GM21526 (cell line): Measurements from ENCODE around the gene TWF2.

Experiments used
- ATAC-seq: cut with Tn5 transposase; IDR thresholded peaks from one replicate; pipeline ENCODE4 v1.9.1; 2021; ENCODE audit warnings: moderate library complexity; ENCODE audit not compliant: unreplicated experiment, low FRiP score

TWF2 gene

GRCh38 chr3:52225452-52226228 lies 13.3 kb downstream of the TWF2 start, which contains the start of gene TLR9:
Gene TLR9, minus strand, starts transcription at chr3:52225645. Its CDS starts 116 bp downstream, at chr3:52225529.
- ATAC-seq, result peak; percentile 75

DNA sequence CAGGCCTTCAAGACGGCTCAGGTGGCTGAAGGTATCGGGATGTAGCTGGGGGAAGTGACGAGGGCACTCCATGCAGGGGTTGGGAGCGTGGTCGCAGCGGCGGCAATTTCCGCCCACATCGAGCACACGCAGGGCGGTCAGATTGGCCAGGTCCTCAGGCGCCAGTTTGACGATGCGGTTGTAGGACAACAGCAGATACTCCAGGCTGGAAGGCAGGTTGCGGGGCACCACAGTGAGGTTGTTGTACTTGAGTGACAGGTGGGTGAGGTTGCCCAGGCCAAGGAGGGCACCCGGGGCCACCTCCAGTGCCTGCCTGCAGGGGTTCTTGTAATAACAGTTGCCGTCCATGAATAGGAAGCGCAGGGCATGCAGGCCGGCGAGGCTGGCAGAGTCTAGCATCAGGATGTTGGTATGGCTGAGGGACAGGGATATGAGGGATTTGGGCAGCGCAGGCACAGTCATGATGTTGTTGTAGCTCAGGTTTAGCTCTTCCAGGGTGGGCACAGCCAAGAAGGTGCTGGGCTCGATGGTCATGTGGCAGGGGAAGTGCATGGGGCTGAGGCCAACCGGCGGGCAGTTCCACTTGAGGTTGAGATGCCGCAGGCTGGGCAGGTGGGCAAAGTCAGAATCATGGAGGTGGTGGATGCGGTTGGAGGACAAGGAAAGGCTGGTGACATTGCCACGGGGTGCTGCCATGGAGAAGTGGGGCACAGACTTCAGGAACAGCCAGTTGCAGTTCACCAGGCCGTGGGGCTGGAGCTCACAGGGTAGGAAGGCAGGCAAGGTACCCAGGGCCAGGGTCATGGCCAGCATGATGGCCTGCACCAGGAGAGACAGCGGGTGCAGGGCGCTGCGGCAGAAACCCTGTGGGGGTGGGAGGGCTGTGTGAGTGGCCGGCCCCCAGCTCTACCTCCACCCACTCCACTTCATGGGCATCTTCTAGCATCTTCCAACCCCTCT lies 15.2 kb downstream of the TWF2 start:
- ATAC-seq, result no peak

DNA sequence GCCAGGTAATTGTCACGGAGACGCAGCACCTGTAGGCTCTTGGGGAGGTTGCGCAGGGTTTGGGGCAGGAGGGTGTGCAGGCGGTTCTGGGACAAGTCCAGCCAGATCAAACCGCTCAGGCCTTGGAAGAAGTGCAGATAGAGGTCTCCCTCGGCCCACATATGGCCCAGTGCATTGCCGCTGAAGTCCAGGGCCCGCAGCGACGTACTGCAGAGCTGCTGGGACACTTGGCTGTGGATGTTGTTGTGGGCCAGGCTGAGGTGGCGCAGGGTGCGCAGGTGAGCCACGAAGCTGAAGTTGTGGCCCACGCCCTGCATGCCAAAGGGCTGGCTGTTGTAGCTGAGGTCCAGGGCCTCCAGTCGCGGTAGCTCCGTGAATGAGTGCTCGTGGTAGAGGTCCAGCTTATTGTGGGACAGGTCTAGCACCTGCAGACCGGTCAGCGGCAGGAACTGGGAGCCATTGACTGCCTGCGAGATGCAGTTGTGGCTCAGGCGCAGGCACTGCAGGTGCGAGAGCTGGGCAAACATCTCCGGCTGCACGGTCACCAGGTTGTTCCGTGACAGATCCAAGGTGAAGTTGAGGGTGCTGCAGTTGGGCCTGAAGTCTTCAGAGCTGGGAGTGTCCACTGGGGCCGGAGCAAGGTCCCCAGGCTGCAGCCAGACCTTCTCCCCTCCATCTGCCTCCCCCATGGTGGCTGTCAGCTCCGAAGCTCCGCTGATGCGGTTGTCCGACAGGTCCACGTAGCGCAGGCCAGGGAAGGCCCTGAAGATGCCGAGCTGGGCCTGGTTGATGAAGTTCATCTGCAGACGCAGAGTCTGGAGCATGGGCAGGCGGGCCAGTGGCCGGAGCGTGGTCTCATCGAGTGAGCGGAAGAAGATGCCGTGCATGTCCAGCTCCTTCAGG lies 16.4 kb downstream of the TWF2 start:
- no peak for ATAC-seq

GRCh38 chr3:52221563-52222318 lies 17.2 kb downstream of the TWF2 start:
- no peak for ATAC-seq

GRCh38 chr3:52221141-52221562 lies 17.8 kb downstream of the TWF2 start:
- ATAC-seq, result no peak

DNA sequence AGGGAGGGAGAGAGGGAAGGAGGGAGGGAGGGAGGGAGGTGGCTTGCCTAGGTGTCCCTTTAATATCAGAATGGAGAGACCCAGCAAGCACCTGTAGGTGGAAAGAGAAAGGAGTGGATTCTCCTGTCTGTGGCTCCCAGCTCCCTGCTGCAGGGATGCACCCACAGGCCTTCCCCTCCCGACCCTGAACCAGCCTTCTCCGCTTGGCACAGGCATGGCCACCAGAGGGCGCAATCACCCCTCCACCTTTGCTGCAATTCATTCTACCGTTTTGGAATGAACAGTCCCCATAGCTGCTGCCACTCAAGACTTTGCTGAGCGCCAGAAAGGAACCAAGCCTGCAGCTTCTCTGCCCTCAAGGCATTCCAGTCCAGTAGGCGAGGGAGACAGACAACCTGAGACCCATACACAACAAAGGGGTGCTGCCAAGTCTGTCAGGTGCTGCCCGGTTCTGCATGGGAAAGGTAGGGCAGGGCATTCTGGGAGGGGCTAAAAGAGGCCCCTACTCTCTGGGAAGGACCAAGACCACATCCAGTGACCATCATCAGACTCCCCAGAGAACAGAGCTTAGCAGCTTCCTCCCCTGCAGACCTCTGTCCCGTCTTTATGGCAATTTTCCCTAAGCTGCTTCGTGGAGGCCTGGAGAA lies 18.5 kb downstream of the TWF2 start:
- peak; percentile 46 for ATAC-seq

DNA sequence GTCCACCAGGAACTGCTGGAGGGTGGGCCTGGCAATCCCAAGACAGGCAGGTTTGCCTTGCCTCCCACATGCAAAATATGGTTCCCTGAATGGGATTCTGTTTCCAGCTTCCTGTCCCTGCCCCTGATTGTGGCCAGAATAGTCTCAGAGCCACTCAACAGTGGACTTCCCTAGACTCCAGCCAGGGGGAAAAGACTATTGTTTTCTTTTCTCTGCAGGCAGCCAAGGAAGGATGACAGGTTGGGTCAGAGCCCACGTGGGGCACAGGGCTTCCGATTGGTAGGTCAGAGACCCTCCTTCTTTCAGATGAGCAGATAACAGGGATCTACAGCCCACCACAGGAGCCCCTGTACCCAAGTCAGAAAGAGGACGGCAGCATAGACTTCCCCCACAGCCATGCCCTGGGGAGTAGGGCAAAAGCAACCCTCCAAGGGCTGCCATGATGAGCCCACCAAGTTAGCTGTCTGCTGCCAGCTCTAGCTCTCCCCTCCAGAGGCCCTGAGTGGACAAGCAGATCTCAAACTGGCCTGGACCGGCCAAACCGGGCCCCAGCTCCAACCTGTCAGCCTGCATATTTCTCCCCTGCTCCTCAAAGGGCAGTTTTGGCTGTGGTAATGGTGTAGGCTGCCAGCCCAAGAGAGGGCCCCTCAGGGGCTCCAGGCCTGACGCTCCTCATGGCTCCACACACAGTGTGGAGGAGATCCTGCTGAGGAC lies 19.9 kb downstream of the TWF2 start:
- ATAC-seq, result no peak

DNA sequence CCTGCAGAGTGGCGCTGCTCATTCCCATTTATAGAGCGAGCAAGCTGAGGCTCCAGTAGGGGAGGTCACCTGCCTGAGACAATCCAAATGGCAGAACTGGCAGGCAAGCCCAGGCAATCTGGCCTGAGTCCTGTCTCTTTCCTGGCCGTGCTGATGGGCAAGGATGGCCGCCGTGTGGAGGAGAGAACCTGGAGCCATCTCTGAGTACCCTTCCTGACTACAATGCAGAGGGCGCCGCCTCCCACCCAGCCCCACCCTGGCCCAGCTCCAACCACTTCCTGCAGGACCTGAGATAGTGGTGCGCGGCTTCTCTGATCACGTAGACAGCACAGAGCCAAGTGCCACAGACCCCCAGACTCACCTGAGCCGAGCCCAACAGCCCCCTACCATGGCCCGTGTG lies 20.5 kb downstream of the TWF2 start:
- no peak for ATAC-seq

GRCh38 chr3:52218026-52218425 lies 20.9 kb downstream of the TWF2 start:
- ATAC-seq, result no peak

GRCh38 chr3:52217409-52217805 lies 21.6 kb downstream of the TWF2 start:
- ATAC-seq, result no peak

- ATAC-seq, result no peak
Measured at GRCh38 chr3:52216585-52217408, 22.2 kb downstream of the TWF2 start.

- no peak for ATAC-seq
Measured at GRCh38 chr3:52215351-52215750, 23.6 kb downstream of the TWF2 start.

- no peak for ATAC-seq
Measured at GRCh38 chr3:52213901-52214300, 25.1 kb downstream of the TWF2 start.

- no peak for ATAC-seq
Measured at GRCh38 chr3:52213005-52213404, 26.0 kb downstream of the TWF2 start.

DNA sequence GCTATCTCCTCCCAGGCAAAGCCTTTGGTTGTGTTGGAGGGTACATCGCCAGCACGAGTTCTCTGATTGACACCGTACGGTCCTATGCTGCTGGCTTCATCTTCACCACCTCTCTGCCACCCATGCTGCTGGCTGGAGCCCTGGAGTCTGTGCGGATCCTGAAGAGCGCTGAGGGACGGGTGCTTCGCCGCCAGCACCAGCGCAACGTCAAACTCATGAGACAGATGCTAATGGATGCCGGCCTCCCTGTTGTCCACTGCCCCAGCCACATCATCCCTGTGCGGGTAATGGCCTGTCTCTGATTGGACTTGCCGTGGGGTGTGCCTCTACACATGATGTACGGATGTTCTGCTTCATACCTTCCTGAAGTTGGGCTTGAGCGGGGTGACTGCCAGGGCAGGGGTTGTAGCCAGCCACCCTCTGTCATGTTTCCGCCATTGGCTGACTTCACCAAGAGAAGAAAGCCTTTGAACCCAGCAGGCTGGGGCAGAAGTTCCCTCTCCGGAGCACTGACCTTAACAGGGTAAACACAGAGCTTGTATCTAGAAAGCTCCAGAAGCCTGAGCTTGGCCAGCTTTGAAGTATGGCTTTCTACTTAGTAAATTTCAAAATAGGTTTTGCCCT lies 27.6 kb downstream of the TWF2 start:
- no peak for ATAC-seq

GRCh38 chr3:52210550-52211046 lies 28.4 kb downstream of the TWF2 start:
- ATAC-seq, result no peak

DNA sequence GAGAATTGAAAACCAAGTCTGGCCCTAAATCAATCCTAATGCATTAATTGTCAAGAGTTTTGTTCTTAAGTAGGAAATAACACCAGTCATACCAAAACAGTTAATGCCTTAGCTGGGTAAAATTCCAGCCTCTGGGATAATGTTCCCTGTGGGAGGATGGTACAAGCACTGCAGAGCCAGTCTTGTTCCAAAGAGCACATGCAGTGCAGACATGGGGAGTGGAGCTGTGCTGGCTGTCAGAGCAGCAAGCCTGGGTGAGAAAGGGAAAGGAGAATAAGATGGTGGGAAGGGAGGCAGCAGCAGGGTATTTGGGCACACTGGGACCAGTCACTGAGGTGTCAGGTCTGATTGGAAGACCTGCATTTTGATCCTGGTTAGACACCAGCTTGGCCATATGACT lies 28.9 kb downstream of the TWF2 start:
- no peak for ATAC-seq
